Uterus (tissue), 4 donors: ENCODE results near the gene MAP2K2. TPM values are rescaled to one million over a fixed set of nuclear protein-coding genes. Genes with fewer than 3 reads are reported as not detected.
A peak's percentile ranks its signal among the peaks of the same experiment; 100 is the strongest.

ENCODE experiments used
- DNase-seq, 2 donors: peaks; one replicate each; pipeline ENCODE4 v3.0.0-alpha.2; 2019 to 2020
- H3K27ac ChIP-seq, 2 donors: fragments of 200-600 bp; sonication (generic); 1 replicate in 1 of 2; 2 replicates in 1 of 2; pipeline ENCODE4 v1.5.1; 2016 to 2018
- H3K27me3 ChIP-seq, 2 donors: fragments of 200-600 bp; sonication (generic); one replicate each; pipeline ENCODE4 v1.5.1; 2018 to 2019; ENCODE audit warnings: control low read depth in 1 of 2
- H3K36me3 ChIP-seq, 2 donors: fragments of 200-600 bp; sonication (generic); one replicate each; pipeline ENCODE4 v1.5.1; 2019; ENCODE audit warnings: control low read depth in 1 of 2
- H3K4me1 ChIP-seq, 2 donors: fragments of 200-600 bp; sonication (generic); one replicate each; pipeline ENCODE4 v1.5.1; 2018 to 2019; ENCODE audit warnings: control low read depth in 1 of 2
- H3K4me3 ChIP-seq, 2 donors: fragments of 200-600 bp; sonication (generic); 1 replicate in 1 of 2; 2 replicates in 1 of 2; pipeline ENCODE4 v1.5.1; 2018 to 2019; ENCODE audit warnings: mild to moderate bottlenecking in 1 of 2
- H3K9me3 ChIP-seq, 2 donors: fragments of 200-600 bp; sonication (generic); one replicate each; pipeline ENCODE4 v1.5.1; 2019; ENCODE audit warnings: control low read depth in 1 of 2
- CTCF ChIP-seq, 4 experiments: fragments of 200-600 bp in 2 of 4; fragments of 450-650 bp in 2 of 4; sonication (generic) in 2 of 4; IDR thresholded peaks; one replicate each; pipeline ENCODE4 v1.5.1; 2016 to 2019; ENCODE audit warnings: antibody characterized with exemption in 4 of 4, mild to moderate bottlenecking in 2 of 4, moderate library complexity in 1 of 4
- POLR2A ChIP-seq, 2 donors: fragments of 450-650 bp; IDR thresholded peaks; one replicate each; pipeline ENCODE4 v1.6.1; 2016; ENCODE audit warnings: antibody characterized with exemption in 2 of 2, mild to moderate bottlenecking in 1 of 2, moderate library complexity in 1 of 2
- intact Hi-C: fragments of 100-400 bp; cut with DNase I; formaldehyde crosslinking; loops from one replicate; pipeline ENCODE4 v1.15.1; 2023; ENCODE audit warnings: low total_unique reads
- total RNA-seq, 4 donors: library from RNA; depleted of rRNA in 3 of 4; stranded (reverse); fragments of >200 nt in 3 of 4; gene quantifications; one replicate each; pipeline versions ENCODE4 v1.1.0 to v1.2.4, GENCODE V29; 2014 to 2023
- donor health status: DM: yes; HTN: yes; CAD: no.

MAP2K2 gene
- total RNA-seq, result 100 to 1,000 TPM in 1 of 4 donors, 10 to 100 TPM in 2, 1 to 10 TPM in 1; 7.4 to 105 (median 82.4) TPM

- intact Hi-C loops, result loop anchor here (10.0 kb wide), 1 partner anchor 49 kb away; no protein-coding TSS in a partner anchor
- Histone ChIP-seq H3K27ac (peak within 1 kb of the TSS; percentile 81 to 85), H3K36me3 (no peaks in the 10 kb centered on the region), H3K4me3 (peak within 1 kb of the TSS; percentile 76 to 98), H3K27me3 (no peaks in the 10 kb centered on the region), H3K4me1 (peaks cover 0 to 9% of the 10 kb centered on the region in 2 donors), H3K9me3 (no peaks in the 10 kb centered on the region)
- TF ChIP-seq CTCF (IDR thresholded peaks at IDR 0.05), result no peak
- TF ChIP-seq POLR2A (IDR thresholded peaks at IDR 0.05), result peak; percentile 38 to 81
- DNase-seq, result peak; percentile 94 to 96
Measured at GRCh38 chr19:4123615-4124568, at the start of gene MAP2K2. Gene MAP2K2 (minus strand): TSS chr19:4124122. CDS start chr19:4123875, 247 bp downstream.

- TF ChIP-seq POLR2A (IDR thresholded peaks at IDR 0.05), result no peak
- TF ChIP-seq CTCF (IDR thresholded peaks at IDR 0.05), result no peak
- H3K4me3 ChIP-seq, result no peak overlapping the region
- H3K9me3 ChIP-seq, result no peaks in the 10 kb centered on the region
- no peaks in the 10 kb centered on the region for H3K4me1 ChIP-seq
- H3K36me3 ChIP-seq, result no peaks in the 10 kb centered on the region
- H3K27ac ChIP-seq, result no peak overlapping the region
- no peaks in the 10 kb centered on the region for H3K27me3 ChIP-seq
- peak in 1 of 2 donors; percentile 54 for DNase-seq
- intact Hi-C loops, result no loop called here
Measured at GRCh38 chr19:4172861-4173473, 49.0 kb upstream of the MAP2K2 start.

- H3K4me1 ChIP-seq, result no peaks in the 10 kb centered on the region
- no peaks in the 10 kb centered on the region for H3K27me3 ChIP-seq
- TF ChIP-seq CTCF (IDR thresholded peaks at IDR 0.05) (no peak), POLR2A (IDR thresholded peaks at IDR 0.05) (no peak)
- no peak overlapping the region for H3K27ac ChIP-seq
- intact Hi-C loops, result no loop called here
- no peak for DNase-seq
- no peaks in the 10 kb centered on the region for H3K36me3 ChIP-seq
- H3K9me3 ChIP-seq, result no peaks in the 10 kb centered on the region
- H3K4me3 ChIP-seq, result no peak overlapping the region
Measured at GRCh38 chr19:4171676-4172075, 47.8 kb upstream of the MAP2K2 start.

GRCh38 chr19:4164262-4164661 lies 40.3 kb upstream of the MAP2K2 start:
- no peak overlapping the region for H3K27ac ChIP-seq
- no peak overlapping the region for H3K4me3 ChIP-seq
- H3K27me3 ChIP-seq, result no peaks in the 10 kb centered on the region
- no peak for TF ChIP-seq CTCF (IDR thresholded peaks at IDR 0.05)
- no peak for TF ChIP-seq POLR2A (IDR thresholded peaks at IDR 0.05)
- H3K4me1 ChIP-seq, result no peaks in the 10 kb centered on the region
- H3K9me3 ChIP-seq, result no peaks in the 10 kb centered on the region
- no peak for DNase-seq
- no peaks in the 10 kb centered on the region for H3K36me3 ChIP-seq
- intact Hi-C loops, result no loop called here
